ENCODE results near the gene TRRAP. TPM values are rescaled to one million over a fixed set of nuclear protein-coding genes. Genes with fewer than 3 reads are reported as not detected.

Gene TRRAP
- total and polyA plus RNA-seq, 2 of the 4 experiments (the other 2 are of a cell fraction) = 12.5 to 18.1 TPM

DNA sequence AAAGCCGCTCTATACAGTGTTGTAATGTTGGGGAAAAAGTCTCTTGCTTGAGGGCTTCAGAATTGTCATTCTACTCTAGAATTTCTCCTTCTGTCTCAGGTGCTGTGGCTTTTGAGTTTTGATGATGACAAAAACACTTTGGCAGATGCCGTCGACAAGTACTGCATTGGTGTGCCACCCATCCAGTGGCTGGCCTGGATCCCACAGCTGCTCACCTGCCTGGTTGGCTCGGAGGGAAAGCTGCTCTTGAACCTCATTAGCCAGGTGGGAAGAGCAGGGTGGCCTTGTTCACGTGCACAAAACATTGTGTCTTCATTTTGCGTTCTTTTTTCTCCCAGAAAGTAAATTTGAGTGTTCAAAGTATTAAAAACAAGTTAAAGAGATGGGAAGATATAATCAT is 112.0 kb downstream of the TRRAP start:
- H3K36me3 ChIP-seq (ENCODE audit: control insufficient read depth, insufficient read depth, low read length) = peaks cover 75% of the 10 kb centered on the region
- ATAC-seq (ENCODE audit: low read depth) (no peak), DNase-seq (no peak)
- H3K79me1 ChIP-seq (ENCODE audit: low read depth in 1 of 2, low read length in 2 of 2) = peaks cover 3 to 9% of the 10 kb centered on the region in 2 experiments; a peak in 3 of 4 replicates
- no peak overlapping the region for H3K27ac ChIP-seq (ENCODE audit: insufficient read depth, low read length)
- no peaks in the 10 kb centered on the region for H3K4me1 ChIP-seq (ENCODE audit: control insufficient read depth, insufficient read depth, low read length)
- H2AFZ ChIP-seq (replicated peaks; ENCODE audit: low read length, poor library complexity) = no peak overlapping the region
- 94% methylated on average over 3 of the region's 6 CpGs; no CpG with 5 or more reads in 1 of the 2 experiments for WGBS, 2 experiments (ENCODE audit: extremely low coverage in 2 of 2, insufficient read length in 1 of 2)
- dilution Hi-C loops (cut with HindIII; ENCODE audit: low sequenced_read_pairs, unreplicated experiment) = no loop called here
- ChIA-PET CTCF (no interaction called here), POLR2A (ENCODE audit: unreplicated experiment) (no interaction called here)
- H4K91ac ChIP-seq (ENCODE audit: insufficient read depth, low read depth, low read length) = no peak overlapping the region
- H2BK20ac ChIP-seq (ENCODE audit: low read depth, low read length) = no peak overlapping the region
- no peak overlapping the region for H2BK5ac ChIP-seq (ENCODE audit: low read depth, low read length, poor library complexity, severe bottlenecking)
- no peak overlapping the region for H3K4me2 ChIP-seq (ENCODE audit: low read depth, low read length)
- H2AK9ac ChIP-seq (replicated peaks; ENCODE audit: low read depth, low read length, poor library complexity) = no peak overlapping the region
- no peak overlapping the region for H3K9ac ChIP-seq (ENCODE audit: low read depth, low read length)
- H2BK15ac ChIP-seq (ENCODE audit: low read depth, low read length) = no peak overlapping the region
- no peak overlapping the region for H3K18ac ChIP-seq (ENCODE audit: low read depth, low read length)
- no peak overlapping the region for H3K23ac ChIP-seq (ENCODE audit: low read depth, low read length)
- no TSS peak for BruUV-seq (replicated peaks)
- H4K5ac ChIP-seq (ENCODE audit: low read depth, low read length) = no peak overlapping the region
- no peak overlapping the region for H4K8ac ChIP-seq (ENCODE audit: low read depth in 2 of 2, low read length in 2 of 2)
- in situ Hi-C loops (cut with MboI; ENCODE audit: low sequenced_read_pairs) = no loop called here
- no peaks in the 10 kb centered on the region for H3K9me1 ChIP-seq (ENCODE audit: insufficient read depth, low read length)
- no peak overlapping the region for H2AK5ac ChIP-seq (ENCODE audit: low read depth, low read length)
- H3K4me3 ChIP-seq (ENCODE audit: insufficient read depth, low read depth, low read length) = no peak overlapping the region
- no peak overlapping the region for H3K56ac ChIP-seq (ENCODE audit: extremely low read depth, insufficient read depth, low read length)
- TF ChIP-seq FOS (IDR thresholded peaks at IDR 0.05; ENCODE audit: low read depth, low read length) = no peak
- no peak for TF ChIP-seq CHD1 (IDR thresholded peaks at IDR 0.05; ENCODE audit: low read depth, low read length)
- no peak for TF ChIP-seq RAD21 (IDR thresholded peaks at IDR 0.05; ENCODE audit: low read length)
- TF ChIP-seq NFE2L2 (IDR thresholded peaks at IDR 0.05; ENCODE audit: low read depth, low read length) = no peak
- no peak for TF ChIP-seq RFX5 (IDR thresholded peaks at IDR 0.05; ENCODE audit: low read depth, low read length)
- TF ChIP-seq SMC3 (IDR thresholded peaks at IDR 0.05; ENCODE audit: low read depth, low read length) = no peak
- TF ChIP-seq MAFK (IDR thresholded peaks at IDR 0.05; ENCODE audit: low read depth, low read length) = no peak
- TF ChIP-seq, protein P1, sequence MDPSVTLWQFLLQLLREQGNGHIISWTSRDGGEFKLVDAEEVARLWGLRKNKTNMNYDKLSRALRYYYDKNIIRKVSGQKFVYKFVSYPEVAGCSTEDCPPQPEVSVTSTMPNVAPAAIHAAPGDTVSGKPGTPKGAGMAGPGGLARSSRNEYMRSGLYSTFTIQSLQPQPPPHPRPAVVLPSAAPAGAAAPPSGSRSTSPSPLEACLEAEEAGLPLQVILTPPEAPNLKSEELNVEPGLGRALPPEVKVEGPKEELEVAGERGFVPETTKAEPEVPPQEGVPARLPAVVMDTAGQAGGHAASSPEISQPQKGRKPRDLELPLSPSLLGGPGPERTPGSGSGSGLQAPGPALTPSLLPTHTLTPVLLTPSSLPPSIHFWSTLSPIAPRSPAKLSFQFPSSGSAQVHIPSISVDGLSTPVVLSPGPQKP (IDR thresholded peaks at IDR 0.05; ENCODE audit: borderline replicate concordance, low read depth, low read length) = no peak
- TF ChIP-seq, protein P2, sequence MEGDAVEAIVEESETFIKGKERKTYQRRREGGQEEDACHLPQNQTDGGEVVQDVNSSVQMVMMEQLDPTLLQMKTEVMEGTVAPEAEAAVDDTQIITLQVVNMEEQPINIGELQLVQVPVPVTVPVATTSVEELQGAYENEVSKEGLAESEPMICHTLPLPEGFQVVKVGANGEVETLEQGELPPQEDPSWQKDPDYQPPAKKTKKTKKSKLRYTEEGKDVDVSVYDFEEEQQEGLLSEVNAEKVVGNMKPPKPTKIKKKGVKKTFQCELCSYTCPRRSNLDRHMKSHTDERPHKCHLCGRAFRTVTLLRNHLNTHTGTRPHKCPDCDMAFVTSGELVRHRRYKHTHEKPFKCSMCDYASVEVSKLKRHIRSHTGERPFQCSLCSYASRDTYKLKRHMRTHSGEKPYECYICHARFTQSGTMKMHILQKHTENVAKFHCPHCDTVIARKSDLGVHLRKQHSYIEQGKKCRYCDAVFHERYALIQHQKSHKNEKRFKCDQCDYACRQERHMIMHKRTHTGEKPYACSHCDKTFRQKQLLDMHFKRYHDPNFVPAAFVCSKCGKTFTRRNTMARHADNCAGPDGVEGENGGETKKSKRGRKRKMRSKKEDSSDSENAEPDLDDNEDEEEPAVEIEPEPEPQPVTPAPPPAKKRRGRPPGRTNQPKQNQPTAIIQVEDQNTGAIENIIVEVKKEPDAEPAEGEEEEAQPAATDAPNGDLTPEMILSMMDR (conservative IDR thresholded peaks at IDR 0.05; ENCODE audit: low read depth, low read length) = no peak
- TF ChIP-seq RCOR1 (IDR thresholded peaks at IDR 0.05; ENCODE audit: insufficient replicate concordance, low read length) = no peak
- TF ChIP-seq BHLHE40 (IDR thresholded peaks at IDR 0.05; ENCODE audit: low read depth, low read length) = no peak
- TF ChIP-seq, protein P3, sequence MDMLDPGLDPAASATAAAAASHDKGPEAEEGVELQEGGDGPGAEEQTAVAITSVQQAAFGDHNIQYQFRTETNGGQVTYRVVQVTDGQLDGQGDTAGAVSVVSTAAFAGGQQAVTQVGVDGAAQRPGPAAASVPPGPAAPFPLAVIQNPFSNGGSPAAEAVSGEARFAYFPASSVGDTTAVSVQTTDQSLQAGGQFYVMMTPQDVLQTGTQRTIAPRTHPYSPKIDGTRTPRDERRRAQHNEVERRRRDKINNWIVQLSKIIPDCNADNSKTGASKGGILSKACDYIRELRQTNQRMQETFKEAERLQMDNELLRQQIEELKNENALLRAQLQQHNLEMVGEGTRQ (IDR thresholded peaks at IDR 0.05; ENCODE audit: low read depth, low read length) = no peak
- TF ChIP-seq MAZ (IDR thresholded peaks at IDR 0.05; ENCODE audit: borderline replicate concordance, low read depth, low read length) = no peak
- no peak for TF ChIP-seq MXI1 (IDR thresholded peaks at IDR 0.05; ENCODE audit: borderline replicate concordance, low read depth, low read length)
- no peak for TF ChIP-seq POLR2A (IDR thresholded peaks at IDR 0.05; ENCODE audit: low read depth, low read length)
- TF ChIP-seq CEBPB (IDR thresholded peaks at IDR 0.05; ENCODE audit: low read depth, low read length) = no peak
- H3K14ac ChIP-seq (replicated peaks; ENCODE audit: low read depth, low read length) = no peak overlapping the region
- no peak overlapping the region for H2BK120ac ChIP-seq (ENCODE audit: low read depth, low read length)
- H3K27me3 ChIP-seq (ENCODE audit: control insufficient read depth, insufficient read depth, low read length) = no peaks in the 10 kb centered on the region
- no peaks in the 10 kb centered on the region; the same call in 1 of the 2 replicates for H3K9me3 ChIP-seq (ENCODE audit: control insufficient read depth, insufficient read depth, low read length)
- no peaks in the 10 kb centered on the region for H4K20me1 ChIP-seq (ENCODE audit: insufficient read depth, low read length)
- intact Hi-C loops (cut with micrococcal nuclease) = no loop called here
- H3K4ac ChIP-seq (ENCODE audit: low read depth, low read length) = no peak overlapping the region
